GM23248 (cell line): Measurements from ENCODE around the gene PKP1. TPM values are rescaled to one million over a fixed set of nuclear protein-coding genes. Genes with fewer than 3 reads are reported as not detected.

Experiments
- DNase-seq: peaks from one replicate; pipeline ENCODE4 v3.0.0-alpha.2; 2015
- H2AFZ ChIP-seq: fragments of 200-600 bp; sonication (generic); 2 replicates; pipeline ENCODE4 v1.6.1; 2016; ENCODE audit warnings: antibody characterized with exemption
- H3F3A ChIP-seq: fragments of 200-600 bp; sonication (generic); 2 replicates; pipeline ENCODE4 v1.6.1; 2016; ENCODE audit warnings: mild to moderate bottlenecking, antibody characterized with exemption, mixed run types; ENCODE audit not compliant: insufficient read depth
- H3K27ac ChIP-seq: fragments of 200-600 bp; sonication (generic); 2 replicates; pipeline ENCODE4 v1.5.1; 2016; ENCODE audit warnings: mild to moderate bottlenecking
- H3K27me3 ChIP-seq: fragments of 200-600 bp; sonication (generic); replicated peaks from 2 replicates; pipeline ENCODE4 v1.6.1; 2016; ENCODE audit warnings: mild to moderate bottlenecking; ENCODE audit not compliant: insufficient read depth
- H3K36me3 ChIP-seq: fragments of 200-600 bp; sonication (generic); 2 replicates; pipeline ENCODE4 v1.6.1; 2016; ENCODE audit warnings: low read depth, mild to moderate bottlenecking
- H3K4me1 ChIP-seq: fragments of 200-600 bp; sonication (generic); 2 replicates; pipeline ENCODE4 v1.6.1; 2016; ENCODE audit warnings: mild to moderate bottlenecking; ENCODE audit not compliant: insufficient read depth
- H3K4me2 ChIP-seq: fragments of 200-600 bp; sonication (generic); one replicate; pipeline ENCODE4 v1.6.1; 2016; ENCODE audit warnings: mild to moderate bottlenecking; ENCODE audit not compliant: unreplicated experiment
- H3K4me3 ChIP-seq: fragments of 200-600 bp; sonication (generic); 2 replicates; pipeline ENCODE4 v1.5.1; 2016; ENCODE audit warnings: mild to moderate bottlenecking
- H3K79me2 ChIP-seq: fragments of 200-600 bp; sonication (generic); 2 replicates; pipeline ENCODE4 v1.6.1; 2016; ENCODE audit warnings: mild to moderate bottlenecking; ENCODE audit not compliant: insufficient read depth
- H3K9ac ChIP-seq: fragments of 200-600 bp; sonication (generic); 2 replicates; pipeline ENCODE4 v1.6.1; 2016; ENCODE audit warnings: mild to moderate bottlenecking
- H3K9me2 ChIP-seq: fragments of 200-600 bp; sonication (generic); 2 replicates; pipeline ENCODE4 v1.6.1; 2016; ENCODE audit warnings: mixed run types, mild to moderate bottlenecking, moderate library complexity; ENCODE audit not compliant: insufficient read depth
- H3K9me3 ChIP-seq: fragments of 200-600 bp; sonication (generic); one replicate; pipeline ENCODE4 v1.6.1; 2017; ENCODE audit warnings: low read depth
- H4K20me1 ChIP-seq: fragments of 200-600 bp; sonication (generic); 2 replicates; pipeline ENCODE4 v1.6.0; 2016; ENCODE audit not compliant: insufficient read depth
- EZH2 ChIP-seq: fragments of 200-600 bp; sonication (generic); IDR thresholded peaks from 2 replicates; pipeline ENCODE4 v1.6.1; 2018; ENCODE audit warnings: antibody characterized with exemption, mild to moderate bottlenecking; ENCODE audit not compliant: insufficient read depth, poor library complexity, severe bottlenecking
- EZH2phosphoT487 ChIP-seq: fragments of 200-600 bp; sonication (generic); IDR thresholded peaks from 2 replicates; pipeline ENCODE4 v1.6.1; 2018; ENCODE audit warnings: antibody characterized with exemption, moderate library complexity, mild to moderate bottlenecking, low read depth; ENCODE audit not compliant: insufficient read depth
- WGBS, 2 experiments: methylation state at CpG; one replicate each; pipeline ENCODE4 v1.1.6; 2015 to 2017; ENCODE audit warnings: low lambda C conversion rate in 2 of 2, low coverage in 1 of 2; ENCODE audit errors: missing lambda C conversion rate in 2 of 2; 5-methylcytosine and 5-hydroxymethylcytosine counted together
- in situ Hi-C: fragments of 300-500 bp; cut with MboI; formaldehyde crosslinking; loops from 2 replicates; pipeline ENCODE4 v1.15.0; 2020
- polyA plus RNA-seq: library from polyadenylated mRNA; unstranded; fragments of >200 nt; fragmentation: Nextera tagmentation; extraction: Ambion mirVana; gene quantifications from 2 replicates; pipeline ENCODE4 v1.2.1, GENCODE V29; 2016
- total RNA-seq: library from RNA; depleted of rRNA; stranded (reverse); fragments of >200 nt; shearing (Covaris generic); gene quantifications from 2 replicates; pipeline ENCODE4 v1.2.3, GENCODE V29; 2014

The PKP1 gene
- total and polyA plus RNA-seq, 2 experiments from 2014 or later: 0.15 to 0.43 TPM

DNA sequence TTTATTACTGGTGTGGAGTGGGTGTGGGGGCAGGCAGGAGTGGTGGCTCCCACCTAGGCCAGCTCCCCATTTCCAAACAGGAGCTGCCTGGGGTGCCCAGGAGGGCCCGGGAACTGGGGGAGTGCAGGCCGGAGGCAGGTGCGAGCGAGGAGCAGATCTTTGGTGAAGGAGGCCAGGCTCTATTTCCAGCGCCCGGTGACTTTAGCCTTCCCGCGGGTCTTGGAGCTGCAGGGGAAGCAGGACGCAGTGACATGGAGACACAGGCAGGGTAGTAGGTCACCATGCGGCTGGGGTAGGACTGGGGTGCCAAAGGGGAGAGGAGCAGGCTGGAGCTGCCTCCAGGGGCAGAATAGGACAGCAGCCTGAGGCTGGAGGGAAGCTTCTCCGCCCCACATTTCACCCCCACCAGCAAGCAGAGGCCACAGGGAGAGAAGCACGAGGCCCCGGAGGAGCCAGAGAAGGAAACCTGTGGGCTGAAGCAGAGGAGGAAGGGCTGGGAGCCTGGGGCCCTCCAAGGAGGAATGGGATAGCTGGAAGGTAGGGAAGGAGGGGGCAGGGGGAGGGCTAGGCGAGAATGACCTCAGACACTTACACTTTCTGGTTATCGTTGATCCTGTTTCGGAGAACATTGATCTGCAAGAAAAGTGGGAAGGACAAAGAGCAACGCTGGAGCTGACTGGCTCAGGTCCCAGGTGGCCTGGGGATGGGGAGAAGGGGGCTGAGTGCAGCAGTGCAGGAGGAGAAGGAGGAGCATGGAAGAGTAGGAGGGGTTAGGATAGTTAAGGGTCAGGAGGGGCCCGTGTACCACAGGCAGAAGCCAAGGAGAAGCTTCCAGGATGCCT is 75.9 kb downstream of the PKP1 start:
- 73 to 82% methylated on average over 15 to 18 of the region's 18 CpGs for WGBS, 2 experiments
- Histone ChIP-seq H3K79me2 (no peaks in the 10 kb centered on the region), H3K9ac (no peak overlapping the region), H4K20me1 (no peaks in the 10 kb centered on the region), H2AFZ (no peak overlapping the region), H3K36me3 (no peaks in the 10 kb centered on the region), H3K4me1 (no peaks in the 10 kb centered on the region), H3K9me2 (no peaks in the 10 kb centered on the region), H3K27me3 (no peaks in the 10 kb centered on the region), H3K4me3 (no peak overlapping the region), H3K4me2 (no peak overlapping the region), H3K27ac (no peak overlapping the region), H3F3A (no peaks in the 10 kb centered on the region), H3K9me3 (no peaks in the 10 kb centered on the region)
- TF ChIP-seq EZH2: no peak
- no peak for TF ChIP-seq EZH2phosphoT487
- in situ Hi-C loops: loop anchor here (10.0 kb wide), 1 partner anchor 114 kb away; no protein-coding TSS in a partner anchor
- no peak for DNase-seq

DNA sequence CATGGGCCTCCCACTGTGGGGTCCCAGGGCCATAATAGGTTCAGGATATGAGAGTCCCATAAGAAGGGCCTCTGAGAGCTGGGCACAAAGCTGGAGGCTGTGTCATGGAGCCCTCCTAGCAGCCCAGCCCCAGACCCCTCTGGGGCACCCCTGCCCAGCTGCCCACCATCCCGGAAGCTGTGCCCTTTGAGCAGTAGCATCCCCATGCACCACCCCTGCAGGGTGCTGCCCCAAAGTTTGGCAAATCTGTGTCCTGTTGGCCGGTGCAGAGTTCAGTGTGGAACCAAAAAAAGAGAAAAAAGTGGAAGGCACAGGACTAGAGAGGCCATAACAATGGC is 76.5 kb downstream of the PKP1 start:
- H3K4me3 ChIP-seq: no peak overlapping the region
- H3K4me2 ChIP-seq: no peak overlapping the region
- TF ChIP-seq EZH2phosphoT487: no peak
- TF ChIP-seq EZH2: no peak
- no peaks in the 10 kb centered on the region for H3F3A ChIP-seq
- H3K79me2 ChIP-seq: no peaks in the 10 kb centered on the region
- no peaks in the 10 kb centered on the region for H3K27me3 ChIP-seq
- H3K36me3 ChIP-seq: no peaks in the 10 kb centered on the region
- no peak overlapping the region for H3K27ac ChIP-seq
- H3K4me1 ChIP-seq: no peaks in the 10 kb centered on the region
- 85 to 93% methylated on average over 2 of the region's 2 CpGs for WGBS, 2 experiments
- H3K9me3 ChIP-seq: no peaks in the 10 kb centered on the region
- no peak overlapping the region for H2AFZ ChIP-seq
- H4K20me1 ChIP-seq: no peaks in the 10 kb centered on the region
- no peak overlapping the region for H3K9ac ChIP-seq
- no peaks in the 10 kb centered on the region for H3K9me2 ChIP-seq
- in situ Hi-C loops: loop anchor here (10.0 kb wide), 1 partner anchor 115 kb away; no protein-coding TSS in a partner anchor
- DNase-seq: no peak

DNA sequence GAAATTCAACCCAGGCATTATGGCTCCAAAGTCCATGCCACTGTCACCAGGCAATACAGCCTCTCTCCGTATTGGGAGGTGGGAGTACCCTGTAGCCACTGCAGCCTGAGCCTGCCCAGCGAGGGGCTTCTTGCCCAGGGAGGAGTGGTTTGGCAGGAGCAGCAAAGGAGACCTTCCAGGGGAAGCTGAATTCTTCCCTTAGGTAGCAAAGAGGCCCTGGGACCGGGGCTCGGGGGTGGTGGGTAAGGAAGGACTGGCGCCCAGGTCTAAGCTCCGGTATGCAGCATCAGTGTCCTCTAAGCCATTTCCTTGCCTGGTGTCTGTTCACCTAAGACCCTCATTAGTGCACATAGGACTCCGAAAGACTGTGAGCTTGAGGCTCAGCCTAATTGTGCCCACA is 77.2 kb downstream of the PKP1 start:
- Histone ChIP-seq H3K4me2 (no peak overlapping the region), H3K79me2 (no peaks in the 10 kb centered on the region), H2AFZ (no peak overlapping the region), H3K4me1 (no peaks in the 10 kb centered on the region), H3K9me3 (no peaks in the 10 kb centered on the region), H3K9me2 (no peaks in the 10 kb centered on the region), H3K9ac (no peak overlapping the region), H3F3A (no peaks in the 10 kb centered on the region), H3K27ac (no peak overlapping the region), H3K4me3 (no peak overlapping the region), H4K20me1 (no peaks in the 10 kb centered on the region), H3K27me3 (no peaks in the 10 kb centered on the region), H3K36me3 (no peaks in the 10 kb centered on the region)
- no peak for DNase-seq
- 67 to 74% methylated on average over 7 of the region's 7 CpGs for WGBS, 2 experiments
- in situ Hi-C loops: no loop called here
- TF ChIP-seq EZH2phosphoT487 (no peak), EZH2 (no peak)

DNA sequence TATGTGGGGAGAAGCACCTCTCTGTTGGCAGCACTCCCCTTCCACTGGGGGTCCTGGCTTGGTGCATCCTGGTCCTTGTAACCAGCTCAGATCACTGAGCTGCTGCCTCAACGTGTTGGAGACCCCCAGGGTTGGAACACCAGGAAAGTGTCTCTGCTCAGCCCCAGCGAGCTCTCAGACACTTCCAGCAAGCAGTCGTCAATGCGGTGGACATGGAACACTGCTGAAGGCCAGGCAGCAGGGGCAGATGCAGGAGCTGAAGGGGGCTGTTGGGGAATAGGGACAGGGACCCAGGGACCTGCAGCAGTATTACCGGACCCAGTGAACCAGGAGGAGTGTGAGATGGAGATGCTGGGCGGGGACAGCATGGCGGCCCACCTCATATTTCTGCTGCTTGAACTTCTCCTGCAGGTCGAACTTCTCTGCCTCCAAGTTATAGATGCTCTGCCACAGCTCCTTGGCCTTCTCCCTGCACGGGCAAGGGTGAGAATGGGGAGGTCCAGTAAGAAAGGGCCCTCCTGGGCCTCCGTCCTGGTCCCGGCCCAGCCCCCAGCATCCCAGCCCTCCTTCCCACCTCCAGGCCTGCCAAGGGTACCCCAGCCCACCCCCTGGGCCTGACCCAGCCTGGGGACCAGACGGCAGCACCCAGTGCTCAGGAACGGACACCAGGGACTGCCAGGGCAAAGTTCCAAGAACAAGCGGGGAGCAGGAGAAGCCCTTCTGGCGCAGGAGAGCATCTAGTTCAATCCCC is 77.8 kb downstream of the PKP1 start:
- 62 to 70% methylated on average over 15 of the region's 15 CpGs for WGBS, 2 experiments
- no peaks in the 10 kb centered on the region for H3K36me3 ChIP-seq
- no peak for DNase-seq
- no peak overlapping the region for H3K27ac ChIP-seq
- H3K4me2 ChIP-seq: no peak overlapping the region
- no peak overlapping the region for H3K9ac ChIP-seq
- TF ChIP-seq EZH2phosphoT487: no peak
- no peak for TF ChIP-seq EZH2
- H3K9me2 ChIP-seq: no peaks in the 10 kb centered on the region
- no peaks in the 10 kb centered on the region for H3F3A ChIP-seq
- no peaks in the 10 kb centered on the region for H4K20me1 ChIP-seq
- no peaks in the 10 kb centered on the region for H3K9me3 ChIP-seq
- H3K4me3 ChIP-seq: no peak overlapping the region
- in situ Hi-C loops: no loop called here
- no peaks in the 10 kb centered on the region for H3K79me2 ChIP-seq
- H3K27me3 ChIP-seq: peaks cover 2% of the 10 kb centered on the region; the same call in 1 of the 2 replicates
- no peak overlapping the region for H2AFZ ChIP-seq
- H3K4me1 ChIP-seq: no peaks in the 10 kb centered on the region
